ENCODE measurements around the gene MAEL.

The MAEL gene

GRCh38 chr1:167066333-167067122, 77.4 kb downstream of the MAEL start:
- peaks cover 8% of the 10 kb centered on the region for H3K4me1 Mint-ChIP-seq
- H3K27ac Mint-ChIP-seq, result no peak overlapping the region
- H3K36me3 Mint-ChIP-seq (ENCODE audit: low read depth), result no peaks in the 10 kb centered on the region
- H3K4me3 Mint-ChIP-seq, result peak overlapping the region; percentile 63
- TF ChIP-seq, protein P1, sequence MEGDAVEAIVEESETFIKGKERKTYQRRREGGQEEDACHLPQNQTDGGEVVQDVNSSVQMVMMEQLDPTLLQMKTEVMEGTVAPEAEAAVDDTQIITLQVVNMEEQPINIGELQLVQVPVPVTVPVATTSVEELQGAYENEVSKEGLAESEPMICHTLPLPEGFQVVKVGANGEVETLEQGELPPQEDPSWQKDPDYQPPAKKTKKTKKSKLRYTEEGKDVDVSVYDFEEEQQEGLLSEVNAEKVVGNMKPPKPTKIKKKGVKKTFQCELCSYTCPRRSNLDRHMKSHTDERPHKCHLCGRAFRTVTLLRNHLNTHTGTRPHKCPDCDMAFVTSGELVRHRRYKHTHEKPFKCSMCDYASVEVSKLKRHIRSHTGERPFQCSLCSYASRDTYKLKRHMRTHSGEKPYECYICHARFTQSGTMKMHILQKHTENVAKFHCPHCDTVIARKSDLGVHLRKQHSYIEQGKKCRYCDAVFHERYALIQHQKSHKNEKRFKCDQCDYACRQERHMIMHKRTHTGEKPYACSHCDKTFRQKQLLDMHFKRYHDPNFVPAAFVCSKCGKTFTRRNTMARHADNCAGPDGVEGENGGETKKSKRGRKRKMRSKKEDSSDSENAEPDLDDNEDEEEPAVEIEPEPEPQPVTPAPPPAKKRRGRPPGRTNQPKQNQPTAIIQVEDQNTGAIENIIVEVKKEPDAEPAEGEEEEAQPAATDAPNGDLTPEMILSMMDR (IDR thresholded peaks at IDR 0.05), result peak; percentile 98
- H3K9me3 Mint-ChIP-seq, result no peaks in the 10 kb centered on the region
- DNase-seq, result peak; percentile 92
- H3K27me3 Mint-ChIP-seq (ENCODE audit: low read depth, poor library complexity), result peaks cover 8% of the 10 kb centered on the region

- no peaks in the 10 kb centered on the region for H3K36me3 Mint-ChIP-seq (ENCODE audit: low read depth)
- H3K27me3 Mint-ChIP-seq (ENCODE audit: low read depth, poor library complexity), result peaks cover 8% of the 10 kb centered on the region
- no peak overlapping the region for H3K27ac Mint-ChIP-seq
- no peak for DNase-seq
- H3K4me1 Mint-ChIP-seq, result peaks cover 8% of the 10 kb centered on the region
- no peaks in the 10 kb centered on the region for H3K9me3 Mint-ChIP-seq
- TF ChIP-seq, protein P1 (IDR thresholded peaks at IDR 0.05), result no peak
- no peak overlapping the region for H3K4me3 Mint-ChIP-seq
Observed at GRCh38 chr1:167067904-167068303, 78.8 kb downstream of the MAEL start.

DNA sequence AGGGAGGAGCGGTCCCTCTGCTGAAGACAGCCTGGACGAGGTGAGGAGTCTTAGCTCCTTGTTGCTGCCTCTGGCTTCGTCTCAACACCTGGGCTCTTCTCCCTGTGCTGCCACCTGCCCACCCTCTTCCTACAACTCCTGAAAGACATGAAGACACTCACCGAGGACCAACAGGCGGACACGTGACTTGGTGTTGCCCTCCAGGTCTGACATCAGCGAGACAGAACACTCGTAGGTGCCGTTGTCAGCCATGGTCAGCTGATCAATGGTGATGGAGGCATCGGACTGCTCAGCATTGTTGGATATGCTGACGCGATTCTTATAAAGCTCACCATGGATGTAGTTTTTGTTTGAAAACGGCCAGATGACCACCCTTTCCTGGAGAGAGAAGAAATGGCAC, 79.7 kb downstream of the MAEL start:
- Mint-ChIP-seq H3K27me3 (ENCODE audit: low read depth, poor library complexity) (peaks cover 8% of the 10 kb centered on the region), H3K4me3 (no peak overlapping the region), H3K4me1 (peaks cover 8% of the 10 kb centered on the region), H3K9me3 (no peaks in the 10 kb centered on the region), H3K36me3 (ENCODE audit: low read depth) (no peaks in the 10 kb centered on the region), H3K27ac (no peak overlapping the region)
- no peak for DNase-seq
- TF ChIP-seq, protein P1 (IDR thresholded peaks at IDR 0.05), result no peak

DNA sequence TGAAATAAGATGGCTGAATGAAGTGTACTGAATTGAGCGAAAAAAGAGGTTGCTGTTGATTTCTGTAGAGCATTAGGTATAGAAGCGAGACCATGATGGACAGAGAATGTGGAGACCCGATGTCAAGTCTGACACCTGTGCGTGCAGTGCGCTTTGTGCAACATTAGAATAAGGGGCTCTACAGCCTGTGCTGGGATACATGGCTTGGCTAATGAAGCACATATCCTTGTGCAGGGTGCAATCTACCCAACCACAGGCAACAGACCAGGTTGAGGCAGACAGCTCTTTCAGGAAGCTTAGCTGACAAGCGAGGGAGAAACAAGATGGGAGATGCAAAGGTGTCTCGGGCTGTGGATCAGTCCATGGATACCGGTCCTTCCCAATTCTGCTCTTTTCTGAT, 82.2 kb downstream of the MAEL start:
- H3K27me3 Mint-ChIP-seq (ENCODE audit: low read depth, poor library complexity), result peaks cover 3% of the 10 kb centered on the region
- TF ChIP-seq, protein P1 (IDR thresholded peaks at IDR 0.05), result no peak
- H3K4me3 Mint-ChIP-seq, result no peak overlapping the region
- no peak for DNase-seq
- H3K9me3 Mint-ChIP-seq, result no peaks in the 10 kb centered on the region
- H3K4me1 Mint-ChIP-seq, result peaks cover 8% of the 10 kb centered on the region
- H3K27ac Mint-ChIP-seq, result no peak overlapping the region
- H3K36me3 Mint-ChIP-seq (ENCODE audit: low read depth), result no peaks in the 10 kb centered on the region
